Measurements from ENCODE around the gene DUSP7.

The DUSP7 gene

GRCh38 chr3:52079958-52080357 lies 23.6 kb upstream of the DUSP7 start:
- no peak for TF ChIP-seq CTCF (IDR thresholded peaks at IDR 0.05; ENCODE audit: low read depth, low read length)
- no peak overlapping the region for H3K4me3 ChIP-seq (replicated peaks in 1 of 2; ENCODE audit: low read depth in 2 of 2, low read length in 2 of 2)
- no peak for DNase-seq (ENCODE audit: low read depth in 2 of 2)

GRCh38 chr3:52078781-52079560 lies 22.6 kb upstream of the DUSP7 start:
- TF ChIP-seq CTCF (IDR thresholded peaks at IDR 0.05; ENCODE audit: low read depth, low read length): no peak
- no peak overlapping the region for H3K4me3 ChIP-seq (replicated peaks in 1 of 2; ENCODE audit: low read depth in 2 of 2, low read length in 2 of 2)
- no peak for DNase-seq (ENCODE audit: low read depth in 2 of 2)

- no peak for TF ChIP-seq CTCF (IDR thresholded peaks at IDR 0.05; ENCODE audit: low read depth, low read length)
- no peak overlapping the region for H3K4me3 ChIP-seq (replicated peaks in 1 of 2; ENCODE audit: low read depth in 2 of 2, low read length in 2 of 2)
- no peak for DNase-seq (ENCODE audit: low read depth in 2 of 2)
Measured at GRCh38 chr3:52077925-52078324, 21.6 kb upstream of the DUSP7 start.

- no peak overlapping the region for H3K4me3 ChIP-seq (replicated peaks in 1 of 2; ENCODE audit: low read depth in 2 of 2, low read length in 2 of 2)
- no peak for TF ChIP-seq CTCF (IDR thresholded peaks at IDR 0.05; ENCODE audit: low read depth, low read length)
- no peak for DNase-seq (ENCODE audit: low read depth in 2 of 2)
Measured at GRCh38 chr3:52076896-52077780, 20.8 kb upstream of the DUSP7 start.

GRCh38 chr3:52073490-52073889 lies 17.1 kb upstream of the DUSP7 start:
- H3K4me3 ChIP-seq (replicated peaks in 1 of 2; ENCODE audit: low read depth in 2 of 2, low read length in 2 of 2): no peak overlapping the region
- no peak for TF ChIP-seq CTCF (IDR thresholded peaks at IDR 0.05; ENCODE audit: low read depth, low read length)
- DNase-seq (ENCODE audit: low read depth in 2 of 2): peak in 1 of 2 donors; percentile 36

GRCh38 chr3:52072471-52072870 lies 16.1 kb upstream of the DUSP7 start:
- H3K4me3 ChIP-seq (replicated peaks in 1 of 2; ENCODE audit: low read depth in 2 of 2, low read length in 2 of 2): no peak overlapping the region
- TF ChIP-seq CTCF (IDR thresholded peaks at IDR 0.05; ENCODE audit: low read depth, low read length): no peak
- DNase-seq (ENCODE audit: low read depth in 2 of 2): no peak
